Retinal pigment epithelial cell (primary cell): Measurements from ENCODE around the gene PCNX2.

Source experiments
- DNase-seq: peaks from one replicate; pipeline ENCODE4 v3.0.0-alpha.2; 2010; ENCODE audit warnings: low read depth
- H3K4me3 ChIP-seq: 2 replicates; pipeline ENCODE4 v1.5.1; 2011; ENCODE audit warnings: mild to moderate bottlenecking, low read length, control low read depth, moderate library complexity
- CTCF ChIP-seq: conservative IDR thresholded peaks from 2 replicates; pipeline ENCODE4 v1.5.1; 2011; ENCODE audit warnings: low read depth, low read length, control low read depth, inconsistent platforms

The PCNX2 gene

GRCh38 chr1:233038581-233038980, 256.9 kb downstream of the PCNX2 start:
- peak; percentile 56 for DNase-seq
- H3K4me3 ChIP-seq: no peak overlapping the region
- TF ChIP-seq CTCF: no peak

- no peak for TF ChIP-seq CTCF
- DNase-seq: no peak
- no peak overlapping the region for H3K4me3 ChIP-seq
Measured at GRCh38 chr1:233037843-233038242, 257.7 kb downstream of the PCNX2 start.

- DNase-seq: no peak
- no peak overlapping the region for H3K4me3 ChIP-seq
- TF ChIP-seq CTCF: no peak
Measured at GRCh38 chr1:233034836-233035235, 260.7 kb downstream of the PCNX2 start.

GRCh38 chr1:233033361-233033760, 262.2 kb downstream of the PCNX2 start:
- no peak for DNase-seq
- H3K4me3 ChIP-seq: no peak overlapping the region
- no peak for TF ChIP-seq CTCF

GRCh38 chr1:233032916-233033315, 262.6 kb downstream of the PCNX2 start:
- no peak for TF ChIP-seq CTCF
- no peak overlapping the region for H3K4me3 ChIP-seq
- no peak for DNase-seq

- DNase-seq: no peak
- TF ChIP-seq CTCF: no peak
Measured at GRCh38 chr1:233031521-233031920, 264.0 kb downstream of the PCNX2 start.

GRCh38 chr1:233027046-233027445, 268.5 kb downstream of the PCNX2 start:
- DNase-seq: no peak
- no peak for TF ChIP-seq CTCF
- no peak overlapping the region for H3K4me3 ChIP-seq

More at GRCh38 chr1:233031521-233031920, 264.0 kb downstream of the PCNX2 start:
- no peak overlapping the region for H3K4me3 ChIP-seq
